ENCODE data around the gene TSPO.

TSPO gene

GRCh38 chr22:43171607-43172006, 20.2 kb downstream of the TSPO start:
- no peak for TF ChIP-seq CTCF (IDR thresholded peaks at IDR 0.05; ENCODE audit: low read depth, low read length)
- no peak overlapping the region for H3K4me3 ChIP-seq (ENCODE audit: low read depth, low read length)
- DNase-seq = no peak
- peaks cover 87% of the 10 kb centered on the region for H3K36me3 ChIP-seq
- no peaks in the 10 kb centered on the region for H3K4me1 ChIP-seq
- H3K27me3 ChIP-seq = no peaks in the 10 kb centered on the region
- H3K9me3 ChIP-seq = no peaks in the 10 kb centered on the region

- TF ChIP-seq CTCF (IDR thresholded peaks at IDR 0.05; ENCODE audit: low read depth, low read length) = no peak
- DNase-seq = no peak
- Histone ChIP-seq H3K4me1 (no peaks in the 10 kb centered on the region), H3K27me3 (no peaks in the 10 kb centered on the region), H3K36me3 (peaks cover 87% of the 10 kb centered on the region), H3K4me3 (ENCODE audit: low read depth, low read length) (no peak overlapping the region), H3K9me3 (no peaks in the 10 kb centered on the region)
These were observed 20.8 kb downstream of the TSPO start for GRCh38 chr22:43172191-43172590.

GRCh38 chr22:43173566-43173965, 22.2 kb downstream of the TSPO start:
- Histone ChIP-seq H3K4me3 (ENCODE audit: low read depth, low read length) (no peak overlapping the region), H3K4me1 (no peaks in the 10 kb centered on the region), H3K9me3 (no peaks in the 10 kb centered on the region), H3K36me3 (peaks cover 87% of the 10 kb centered on the region), H3K27me3 (no peaks in the 10 kb centered on the region)
- no peak for TF ChIP-seq CTCF (IDR thresholded peaks at IDR 0.05; ENCODE audit: low read depth, low read length)
- DNase-seq = no peak

- no peak for TF ChIP-seq CTCF (IDR thresholded peaks at IDR 0.05; ENCODE audit: low read depth, low read length)
- no peaks in the 10 kb centered on the region for H3K4me1 ChIP-seq
These were observed 22.8 kb downstream of the TSPO start for GRCh38 chr22:43173976-43174720.

GRCh38 chr22:43174941-43175531, 23.7 kb downstream of the TSPO start:
- H3K36me3 ChIP-seq = peaks cover 87% of the 10 kb centered on the region

More at GRCh38 chr22:43173976-43174720, 22.8 kb downstream of the TSPO start:
- DNase-seq = no peak
- peaks cover 87% of the 10 kb centered on the region for H3K36me3 ChIP-seq
- H3K9me3 ChIP-seq = no peaks in the 10 kb centered on the region
- H3K4me3 ChIP-seq (ENCODE audit: low read depth, low read length) = no peak overlapping the region
- no peaks in the 10 kb centered on the region for H3K27me3 ChIP-seq

More at GRCh38 chr22:43174941-43175531, 23.7 kb downstream of the TSPO start:
- H3K27me3 ChIP-seq = no peaks in the 10 kb centered on the region
- H3K4me1 ChIP-seq = no peaks in the 10 kb centered on the region
- no peak overlapping the region for H3K4me3 ChIP-seq (ENCODE audit: low read depth, low read length)
- no peaks in the 10 kb centered on the region for H3K9me3 ChIP-seq
- DNase-seq = no peak
- TF ChIP-seq CTCF (IDR thresholded peaks at IDR 0.05; ENCODE audit: low read depth, low read length) = no peak
